ENCODE data around the gene SPAG4. TPM values are rescaled to one million over a fixed set of nuclear protein-coding genes. Genes with fewer than 3 reads are reported as not detected.

The SPAG4 gene, protein sequence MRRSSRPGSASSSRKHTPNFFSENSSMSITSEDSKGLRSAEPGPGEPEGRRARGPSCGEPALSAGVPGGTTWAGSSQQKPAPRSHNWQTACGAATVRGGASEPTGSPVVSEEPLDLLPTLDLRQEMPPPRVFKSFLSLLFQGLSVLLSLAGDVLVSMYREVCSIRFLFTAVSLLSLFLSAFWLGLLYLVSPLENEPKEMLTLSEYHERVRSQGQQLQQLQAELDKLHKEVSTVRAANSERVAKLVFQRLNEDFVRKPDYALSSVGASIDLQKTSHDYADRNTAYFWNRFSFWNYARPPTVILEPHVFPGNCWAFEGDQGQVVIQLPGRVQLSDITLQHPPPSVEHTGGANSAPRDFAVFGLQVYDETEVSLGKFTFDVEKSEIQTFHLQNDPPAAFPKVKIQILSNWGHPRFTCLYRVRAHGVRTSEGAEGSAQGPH
- 1 to 10 TPM; 7.5 to 9.4 TPM for total RNA-seq

- H3K4me1 Mint-ChIP-seq (ENCODE audit: low read depth) = peaks cover 42% of the 10 kb centered on the region
- peaks cover 2% of the 10 kb centered on the region for H3K27me3 Mint-ChIP-seq
- peak within 1 kb of the TSS; percentile 82 for H3K27ac Mint-ChIP-seq
- ChIA-PET CTCF (interaction anchor here (0.9 to 6.8 kb wide), 6 partner anchors 11 to 338 kb away, joined by 3 to 70 read pairs (median 4); partner anchors contain the start of genes CPNE1, RBM12 and SCAND1), POLR2A (interaction anchor here (0.5 to 6.8 kb wide), 10 partner anchors 14 to 1253 kb away, joined by 3 to 93 read pairs (median 6); partner anchors contain the start of genes CPNE1, ERGIC3, ITCH and RBM12)
- H3K4me3 Mint-ChIP-seq = peak within 1 kb of the TSS; percentile 83
- H3K9me3 Mint-ChIP-seq = no peaks in the 10 kb centered on the region
- intact Hi-C loops (cut with micrococcal nuclease) = loop anchor here (1.0 to 10.0 kb wide), 7 partner anchors 15 to 741 kb away; partner anchors contain the start of genes ACSS2, ERGIC3, GGT7 and NFS1
- no peaks in the 10 kb centered on the region for H3K36me3 Mint-ChIP-seq
- DNase-seq = peak; percentile 100
Measured at GRCh38 chr20:35615667-35616464, at the start of gene SPAG4. Gene SPAG4 (plus strand): TSS chr20:35615829. CDS start chr20:35616004, 175 bp downstream.

- H3K36me3 Mint-ChIP-seq = peaks cover 2% of the 10 kb centered on the region
- DNase-seq = peak; percentile 16
- intact Hi-C loops (cut with micrococcal nuclease) = no loop called here
Measured at GRCh38 chr20:35568645-35569044, 47.0 kb upstream of the SPAG4 start.

DNA sequence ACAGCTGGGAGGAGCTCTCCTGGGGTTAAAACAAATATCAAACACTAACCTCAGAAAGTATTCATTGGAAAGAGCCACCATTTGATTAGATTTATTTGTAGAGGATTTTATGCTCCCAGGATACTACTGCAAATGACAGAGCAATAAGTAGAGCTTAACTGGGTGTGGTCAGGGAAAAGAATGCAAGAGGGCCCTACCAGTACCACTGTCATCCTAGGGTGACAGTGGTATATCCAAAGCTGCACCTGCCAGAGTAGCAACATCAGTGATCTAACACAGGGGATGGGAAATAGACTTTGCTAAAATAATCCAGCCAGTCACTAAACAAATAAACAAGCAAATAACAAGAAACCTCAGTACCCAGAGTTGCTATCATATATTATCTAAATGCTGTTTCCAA lies 44.1 kb upstream of the SPAG4 start:
- Mint-ChIP-seq H3K27ac (no peak overlapping the region), H3K4me3 (no peak overlapping the region), H3K4me1 (ENCODE audit: low read depth) (no peaks in the 10 kb centered on the region), H3K36me3 (peaks cover 2% of the 10 kb centered on the region), H3K9me3 (peaks cover 8% of the 10 kb centered on the region), H3K27me3 (peaks cover 2% of the 10 kb centered on the region)
- ChIA-PET POLR2A (interaction anchor here (0.6 kb wide), 1 partner anchor 21 kb away, joined by 3 read pairs; no protein-coding TSS in a partner anchor), CTCF (interaction anchor here (0.7 to 1.5 kb wide), 2 partner anchors 30 to 518 kb away, joined by 3 to 5 read pairs; no protein-coding TSS in a partner anchor)
- intact Hi-C loops (cut with micrococcal nuclease) = no loop called here
- no peak for DNase-seq

More at GRCh38 chr20:35568645-35569044, 47.0 kb upstream of the SPAG4 start:
- Mint-ChIP-seq H3K9me3 (peaks cover 8% of the 10 kb centered on the region), H3K27ac (no peak overlapping the region), H3K4me3 (no peak overlapping the region), H3K4me1 (ENCODE audit: low read depth) (no peaks in the 10 kb centered on the region), H3K27me3 (peaks cover 2% of the 10 kb centered on the region)
- POLR2A ChIA-PET = interaction anchor here (0.6 kb wide), 1 partner anchor 98 kb away, joined by 3 read pairs; no protein-coding TSS in a partner anchor
- CTCF ChIA-PET = no interaction called here

DNA sequence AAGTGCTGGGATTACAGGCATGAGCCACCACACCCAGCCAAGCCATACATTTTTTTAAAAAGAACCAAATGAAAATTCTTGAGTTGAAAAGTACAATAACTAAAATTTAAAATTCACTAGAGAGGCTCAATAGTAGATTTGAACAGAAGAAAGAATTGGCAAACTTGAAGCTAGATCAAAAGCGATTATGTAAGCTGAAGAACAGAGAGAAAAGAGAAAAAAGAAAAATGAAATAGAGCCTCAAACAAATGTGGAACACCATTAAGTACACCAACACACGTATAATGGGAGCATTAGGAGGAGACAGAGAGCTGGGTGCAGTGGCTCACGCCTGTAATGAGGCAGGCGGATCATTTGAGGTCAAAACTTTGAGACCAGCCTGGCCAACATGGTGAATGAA lies 42.8 kb upstream of the SPAG4 start:
- H3K27me3 Mint-ChIP-seq = peaks cover 2% of the 10 kb centered on the region
- H3K4me3 Mint-ChIP-seq = no peak overlapping the region
- POLR2A ChIA-PET = no interaction called here
- no peaks in the 10 kb centered on the region for H3K4me1 Mint-ChIP-seq (ENCODE audit: low read depth)
- peaks cover 2% of the 10 kb centered on the region for H3K36me3 Mint-ChIP-seq
- DNase-seq = no peak
- intact Hi-C loops (cut with micrococcal nuclease) = no loop called here
- H3K27ac Mint-ChIP-seq = no peak overlapping the region
- CTCF ChIA-PET = no interaction called here
- peaks cover 8% of the 10 kb centered on the region for H3K9me3 Mint-ChIP-seq

GRCh38 chr20:35575958-35576357 lies 39.7 kb upstream of the SPAG4 start:
- POLR2A ChIA-PET = no interaction called here
- Mint-ChIP-seq H3K9me3 (peaks cover 8% of the 10 kb centered on the region), H3K36me3 (peaks cover 2% of the 10 kb centered on the region), H3K27me3 (no peaks in the 10 kb centered on the region), H3K27ac (no peak overlapping the region), H3K4me3 (no peak overlapping the region), H3K4me1 (ENCODE audit: low read depth) (no peaks in the 10 kb centered on the region)
- no peak for DNase-seq
- intact Hi-C loops (cut with micrococcal nuclease) = no loop called here
- CTCF ChIA-PET = no interaction called here

DNA sequence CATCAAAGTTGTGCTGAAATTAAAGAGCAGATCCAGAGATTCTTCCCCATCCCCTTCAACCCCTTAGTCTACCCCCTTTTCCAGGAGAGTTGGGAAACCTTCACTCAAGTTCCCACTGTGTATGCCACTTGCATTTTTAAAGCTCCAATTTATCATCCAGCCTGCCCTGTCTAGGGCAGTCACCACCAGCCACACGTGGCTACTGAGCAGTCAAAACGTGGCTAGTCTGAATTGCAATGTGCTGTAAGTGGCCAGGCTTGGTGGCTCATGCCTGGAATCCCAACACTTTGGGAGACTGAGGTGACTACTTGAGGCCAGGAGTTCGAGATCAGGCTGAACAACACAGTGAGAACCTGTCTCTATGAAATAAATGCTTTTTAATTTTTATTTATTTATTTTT lies 38.8 kb upstream of the SPAG4 start:
- Mint-ChIP-seq H3K9me3 (peaks cover 10% of the 10 kb centered on the region), H3K27me3 (no peaks in the 10 kb centered on the region), H3K4me3 (no peak overlapping the region), H3K4me1 (ENCODE audit: low read depth) (no peaks in the 10 kb centered on the region), H3K27ac (no peak overlapping the region), H3K36me3 (peaks cover 2% of the 10 kb centered on the region)
- ChIA-PET CTCF (no interaction called here), POLR2A (no interaction called here)
- no peak for DNase-seq
- intact Hi-C loops (cut with micrococcal nuclease) = no loop called here

- no peaks in the 10 kb centered on the region for H3K4me1 Mint-ChIP-seq (ENCODE audit: low read depth)
- CTCF ChIA-PET = interaction anchor here (0.7 kb wide), 1 partner anchor 376 kb away, joined by 3 read pairs; the partner anchor contains the start of gene SCAND1
- no peaks in the 10 kb centered on the region for H3K36me3 Mint-ChIP-seq
- H3K27me3 Mint-ChIP-seq = no peaks in the 10 kb centered on the region
- peaks cover 6% of the 10 kb centered on the region for H3K9me3 Mint-ChIP-seq
- H3K4me3 Mint-ChIP-seq = no peak overlapping the region
- H3K27ac Mint-ChIP-seq = no peak overlapping the region
- DNase-seq = no peak
- POLR2A ChIA-PET = interaction anchor here (0.5 kb wide), 1 partner anchor 268 kb away, joined by 5 read pairs; no protein-coding TSS in a partner anchor
- intact Hi-C loops (cut with micrococcal nuclease) = no loop called here
Measured at GRCh38 chr20:35578469-35578868, 37.2 kb upstream of the SPAG4 start.

DNA sequence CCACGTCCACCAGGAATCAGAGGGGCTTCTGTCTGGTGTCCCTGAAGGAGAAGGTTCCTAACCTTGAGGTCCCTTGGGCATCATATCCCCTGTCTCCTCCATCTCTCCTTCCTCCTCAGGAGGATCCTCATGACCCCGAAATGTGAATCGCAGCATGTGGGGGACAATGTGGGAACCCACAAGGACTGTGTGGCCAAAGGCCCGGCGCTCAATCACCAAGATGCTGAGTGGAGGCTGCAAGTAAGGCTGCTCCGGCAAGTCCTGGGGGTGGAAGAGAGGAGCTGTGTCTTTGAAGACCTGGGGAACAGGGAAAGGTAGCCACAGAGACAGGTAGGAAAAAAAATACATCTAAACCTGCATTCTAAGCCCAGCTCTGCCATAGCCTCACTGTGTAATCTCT lies 36.4 kb upstream of the SPAG4 start:
- Mint-ChIP-seq H3K27ac (no peak overlapping the region), H3K9me3 (peaks cover 6% of the 10 kb centered on the region), H3K4me3 (no peak overlapping the region), H3K36me3 (no peaks in the 10 kb centered on the region), H3K27me3 (no peaks in the 10 kb centered on the region), H3K4me1 (ENCODE audit: low read depth) (no peaks in the 10 kb centered on the region)
- ChIA-PET POLR2A (no interaction called here), CTCF (no interaction called here)
- no peak for DNase-seq
- intact Hi-C loops (cut with micrococcal nuclease) = no loop called here

DNA sequence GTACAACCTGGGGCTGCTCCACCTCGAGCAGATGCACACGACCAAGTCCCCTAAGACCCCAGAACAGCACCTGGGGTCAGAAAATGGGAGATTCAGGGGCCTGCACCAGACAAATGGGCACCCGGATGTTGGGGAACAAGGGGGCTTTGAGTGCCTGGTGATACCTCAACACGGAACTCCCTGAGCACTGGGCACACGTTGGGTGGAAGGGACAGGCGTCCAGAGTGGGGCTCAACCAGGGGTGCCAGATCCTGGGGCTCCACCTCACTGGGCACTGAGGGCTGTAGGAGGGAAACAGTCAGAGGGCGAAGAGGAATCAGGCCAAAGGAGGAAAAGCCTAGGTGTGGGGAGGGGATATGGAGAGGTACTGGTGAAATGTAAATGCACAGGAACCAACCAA lies 33.5 kb upstream of the SPAG4 start:
- CTCF ChIA-PET = no interaction called here
- Mint-ChIP-seq H3K36me3 (no peaks in the 10 kb centered on the region), H3K4me1 (ENCODE audit: low read depth) (no peaks in the 10 kb centered on the region), H3K27ac (no peak overlapping the region), H3K9me3 (peaks cover 6% of the 10 kb centered on the region), H3K4me3 (no peak overlapping the region), H3K27me3 (no peaks in the 10 kb centered on the region)
- POLR2A ChIA-PET = no interaction called here
- DNase-seq = no peak
- intact Hi-C loops (cut with micrococcal nuclease) = no loop called here

GRCh38 chr20:35582741-35583404 lies 32.8 kb upstream of the SPAG4 start:
- ChIA-PET POLR2A (no interaction called here), CTCF (no interaction called here)
- no peak for DNase-seq
- Mint-ChIP-seq H3K9me3 (peaks cover 6% of the 10 kb centered on the region), H3K4me3 (no peak overlapping the region), H3K27me3 (no peaks in the 10 kb centered on the region), H3K27ac (no peak overlapping the region), H3K4me1 (ENCODE audit: low read depth) (no peaks in the 10 kb centered on the region), H3K36me3 (no peaks in the 10 kb centered on the region)
- intact Hi-C loops (cut with micrococcal nuclease) = no loop called here

DNA sequence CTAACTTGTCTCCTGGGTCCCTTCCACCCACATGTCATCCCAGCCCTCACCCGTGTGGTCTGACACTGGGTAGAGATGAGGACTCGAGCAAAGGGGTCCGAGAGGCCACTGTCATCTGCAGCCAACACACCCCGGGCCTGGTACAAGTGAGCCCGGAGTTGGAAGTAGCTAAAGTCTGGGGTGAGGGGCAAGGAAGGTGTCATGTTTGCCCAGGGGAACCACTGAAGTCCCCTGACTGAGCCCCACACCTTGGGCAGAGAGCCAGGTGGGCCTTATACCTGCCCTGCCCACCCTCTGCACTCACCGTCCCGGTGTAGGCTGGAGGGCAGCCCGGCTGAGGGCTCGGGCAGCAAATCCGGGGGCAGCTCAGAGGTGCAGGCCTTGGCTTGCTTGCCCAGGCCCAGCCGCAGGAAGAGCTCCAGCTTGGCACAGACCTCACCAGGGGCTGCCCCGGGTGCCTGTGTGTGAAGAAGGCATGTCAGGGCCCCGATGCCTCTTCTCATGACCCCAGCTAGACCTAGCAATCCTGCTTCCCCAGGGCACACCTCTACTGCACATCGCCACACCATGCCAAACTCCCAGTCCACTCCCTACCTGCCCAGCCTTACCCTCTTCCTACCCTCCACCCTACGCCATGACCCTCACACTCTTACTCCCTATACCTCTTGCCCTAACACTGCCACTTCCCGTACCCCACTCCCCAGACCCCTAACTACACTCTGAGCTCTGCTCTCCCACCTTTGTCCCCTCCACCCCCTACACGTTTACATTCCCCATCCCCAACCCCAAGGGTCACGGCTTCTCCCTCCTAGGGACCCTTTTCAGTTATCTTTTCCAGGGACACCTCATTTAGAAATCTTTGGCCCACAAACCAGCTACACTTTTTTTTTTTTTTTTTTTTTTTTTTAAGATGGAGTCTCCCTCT lies 31.7 kb upstream of the SPAG4 start:
- intact Hi-C loops (cut with micrococcal nuclease) = no loop called here
- DNase-seq = no peak
- POLR2A ChIA-PET = no interaction called here
- CTCF ChIA-PET = no interaction called here
- Mint-ChIP-seq H3K36me3 (no peaks in the 10 kb centered on the region), H3K9me3 (peaks cover 6% of the 10 kb centered on the region), H3K27me3 (no peaks in the 10 kb centered on the region), H3K4me1 (ENCODE audit: low read depth) (no peaks in the 10 kb centered on the region), H3K4me3 (no peak overlapping the region), H3K27ac (no peak overlapping the region)
